ENCODE measurements around the gene MAEL. TPM values are rescaled to one million over a fixed set of nuclear protein-coding genes. Genes with fewer than 3 reads are reported as not detected.
A peak's percentile ranks its signal among the peaks of the same experiment; 100 is the strongest.

MAEL gene
- total and polyA plus RNA-seq, 4 experiments from 2014 or later = not detected

- ChIA-PET POLR2A (ENCODE audit: partially characterized antibody) (interaction anchor here (1.7 kb wide), 1 partner anchor 156 kb away, joined by 5 read pairs; the partner anchor contains the start of gene POU2F1), CTCF (ENCODE audit: partially characterized antibody) (interaction anchor here (1.1 to 18.6 kb wide), 7 partner anchors 11 to 470 kb away, joined by 3 to 842 read pairs (median 11); partner anchors contain the start of gene POU2F1)
- Histone ChIP-seq H3K4me3 (ENCODE audit: low read length in 2 of 2) (no peak overlapping the region), H3K9me3 (ENCODE audit: control insufficient read depth in 1 of 2, low read length in 2 of 2) (no peaks in the 10 kb centered on the region), H3K4me1 (ENCODE audit: insufficient read depth, low read length) (no peaks in the 10 kb centered on the region), H3K27me3 (ENCODE audit: insufficient read depth, low read length) (no peaks in the 10 kb centered on the region), H3K27ac (ENCODE audit: low read depth, low read length) (no peak overlapping the region), H3K36me3 (ENCODE audit: insufficient read depth, low read length) (no peaks in the 10 kb centered on the region)
- Mint-ChIP-seq H3K36me3 (no peaks in the 10 kb centered on the region), H3K4me1 (peaks cover under 1 to 3% (median 2%) of the 10 kb centered on the region in 4 donors), H3K27ac (no peak overlapping the region), H3K4me3 (no peak overlapping the region), H3K9me3 (no peaks in the 10 kb centered on the region), H3K27me3 (no peaks in the 10 kb centered on the region)
- DNase-seq = no peak
- intact Hi-C loops (cut with micrococcal nuclease) = loop anchor here (5.0 to 10.0 kb wide), 3 partner anchors 278 to 1140 kb away; no protein-coding TSS in a partner anchor
These were observed 75.5 kb downstream of the MAEL start for GRCh38 chr1:167064621-167065020.

- no peak overlapping the region for H3K27ac Mint-ChIP-seq
- ChIA-PET CTCF (ENCODE audit: partially characterized antibody) (interaction anchor here (0.7 to 18.6 kb wide), 9 partner anchors 8 to 468 kb away, joined by 3 to 842 read pairs (median 11); partner anchors contain the start of genes GPA33 and POU2F1), POLR2A (ENCODE audit: partially characterized antibody) (no interaction called here)
- intact Hi-C loops (cut with micrococcal nuclease) = loop anchor here (5.0 to 10.0 kb wide), 3 partner anchors 277 to 1141 kb away; no protein-coding TSS in a partner anchor
- H3K36me3 ChIP-seq (ENCODE audit: insufficient read depth, low read length) = no peaks in the 10 kb centered on the region
- H3K9me3 Mint-ChIP-seq = no peaks in the 10 kb centered on the region
- H3K27ac ChIP-seq (ENCODE audit: low read depth, low read length) = no peak overlapping the region
- no peak overlapping the region for H3K4me3 ChIP-seq (ENCODE audit: low read length in 2 of 2)
- H3K27me3 ChIP-seq (ENCODE audit: insufficient read depth, low read length) = no peaks in the 10 kb centered on the region
- H3K4me1 ChIP-seq (ENCODE audit: insufficient read depth, low read length) = no peaks in the 10 kb centered on the region
- DNase-seq = no peak
- no peaks in the 10 kb centered on the region for H3K9me3 ChIP-seq (ENCODE audit: control insufficient read depth in 1 of 2, low read length in 2 of 2)
- H3K36me3 Mint-ChIP-seq = no peaks in the 10 kb centered on the region
- H3K4me3 Mint-ChIP-seq = no peak overlapping the region
- H3K27me3 Mint-ChIP-seq = no peaks in the 10 kb centered on the region
- peaks cover 0 to 3% (median 2%) of the 10 kb centered on the region in 4 donors for H3K4me1 Mint-ChIP-seq
These were observed 76.4 kb downstream of the MAEL start for GRCh38 chr1:167065471-167065870.

GRCh38 chr1:167066333-167067122, 77.4 kb downstream of the MAEL start:
- Histone ChIP-seq H3K4me1 (ENCODE audit: insufficient read depth, low read length) (no peaks in the 10 kb centered on the region), H3K36me3 (ENCODE audit: insufficient read depth, low read length) (no peaks in the 10 kb centered on the region), H3K4me3 (ENCODE audit: low read length in 2 of 2) (no peak overlapping the region), H3K27ac (ENCODE audit: low read depth, low read length) (no peak overlapping the region), H3K9me3 (ENCODE audit: control insufficient read depth in 1 of 2, low read length in 2 of 2) (no peaks in the 10 kb centered on the region), H3K27me3 (ENCODE audit: insufficient read depth, low read length) (no peaks in the 10 kb centered on the region)
- H3K27me3 Mint-ChIP-seq = no peaks in the 10 kb centered on the region
- CTCF ChIA-PET (ENCODE audit: partially characterized antibody) = interaction anchor here (0.5 to 18.6 kb wide), 29 partner anchors 8 to 537 kb away, joined by 3 to 842 read pairs (median 4); partner anchors contain the start of genes CD247, GPA33 and POU2F1
- peak; percentile 66 to 79 (median 72) for DNase-seq
- POLR2A ChIA-PET (ENCODE audit: partially characterized antibody) = no interaction called here
- H3K27ac Mint-ChIP-seq = peak overlapping the region in 1 of 7 donors; percentile 85
- peak overlapping the region in 2 of 8 donors; percentile 51 to 58 for H3K4me3 Mint-ChIP-seq
- intact Hi-C loops (cut with micrococcal nuclease) = loop anchor here (1.0 to 10.0 kb wide), 10 partner anchors 24 to 1142 kb away; partner anchors contain the start of genes GPA33 and POU2F1
- H3K9me3 Mint-ChIP-seq = no peaks in the 10 kb centered on the region
- H3K36me3 Mint-ChIP-seq = no peaks in the 10 kb centered on the region
- H3K4me1 Mint-ChIP-seq = peaks cover 0 to 2% (median under 1%) of the 10 kb centered on the region in 4 donors

GRCh38 chr1:167067904-167068303, 78.8 kb downstream of the MAEL start:
- H3K4me1 ChIP-seq (ENCODE audit: insufficient read depth, low read length) = no peaks in the 10 kb centered on the region
- no peak for DNase-seq
- Mint-ChIP-seq H3K9me3 (no peaks in the 10 kb centered on the region), H3K4me3 (no peak overlapping the region), H3K27me3 (no peaks in the 10 kb centered on the region), H3K36me3 (no peaks in the 10 kb centered on the region), H3K27ac (no peak overlapping the region), H3K4me1 (peaks cover 0 to 2% (median under 1%) of the 10 kb centered on the region in 4 donors)
- POLR2A ChIA-PET (ENCODE audit: partially characterized antibody) = no interaction called here
- CTCF ChIA-PET (ENCODE audit: partially characterized antibody) = interaction anchor here (1.6 kb wide), 1 partner anchor 56 kb away, joined by 6 read pairs; no protein-coding TSS in a partner anchor
- H3K27ac ChIP-seq (ENCODE audit: low read depth, low read length) = no peak overlapping the region
- H3K4me3 ChIP-seq (ENCODE audit: low read length in 2 of 2) = no peak overlapping the region
- intact Hi-C loops (cut with micrococcal nuclease) = loop anchor here (2.0 to 10.0 kb wide), 4 partner anchors 23 to 1143 kb away; partner anchors contain the start of gene GPA33
- H3K36me3 ChIP-seq (ENCODE audit: insufficient read depth, low read length) = no peaks in the 10 kb centered on the region
- no peaks in the 10 kb centered on the region for H3K9me3 ChIP-seq (ENCODE audit: control insufficient read depth in 1 of 2, low read length in 2 of 2)
- H3K27me3 ChIP-seq (ENCODE audit: insufficient read depth, low read length) = no peaks in the 10 kb centered on the region

- intact Hi-C loops (cut with micrococcal nuclease) = loop anchor here (5.0 to 10.0 kb wide), 3 partner anchors 274 to 1144 kb away; no protein-coding TSS in a partner anchor
- Histone ChIP-seq H3K27ac (ENCODE audit: low read depth, low read length) (no peak overlapping the region), H3K9me3 (ENCODE audit: control insufficient read depth in 1 of 2, low read length in 2 of 2) (no peaks in the 10 kb centered on the region), H3K27me3 (ENCODE audit: insufficient read depth, low read length) (no peaks in the 10 kb centered on the region), H3K36me3 (ENCODE audit: insufficient read depth, low read length) (no peaks in the 10 kb centered on the region), H3K4me1 (ENCODE audit: insufficient read depth, low read length) (no peaks in the 10 kb centered on the region), H3K4me3 (ENCODE audit: low read length in 2 of 2) (no peak overlapping the region)
- Mint-ChIP-seq H3K27me3 (no peaks in the 10 kb centered on the region), H3K9me3 (no peaks in the 10 kb centered on the region), H3K4me1 (peaks cover 0 to 2% (median under 1%) of the 10 kb centered on the region in 4 donors), H3K36me3 (no peaks in the 10 kb centered on the region), H3K4me3 (no peak overlapping the region), H3K27ac (peak overlapping the region in 1 of 7 donors; percentile 13)
- CTCF ChIA-PET (ENCODE audit: partially characterized antibody) = interaction anchor here (1.0 to 1.6 kb wide), 6 partner anchors 10 to 461 kb away, joined by 3 to 9 read pairs (median 4); no protein-coding TSS in a partner anchor
- DNase-seq = no peak
- POLR2A ChIA-PET (ENCODE audit: partially characterized antibody) = no interaction called here
These were observed 79.7 kb downstream of the MAEL start for GRCh38 chr1:167068761-167069160.

- peaks cover 6% of the 10 kb centered on the region for H3K4me1 ChIP-seq (ENCODE audit: insufficient read depth, low read length)
- H3K9me3 Mint-ChIP-seq = no peaks in the 10 kb centered on the region
- no peaks in the 10 kb centered on the region for H3K36me3 ChIP-seq (ENCODE audit: insufficient read depth, low read length)
- no peak overlapping the region for H3K4me3 ChIP-seq (ENCODE audit: low read length in 2 of 2)
- no peaks in the 10 kb centered on the region for H3K27me3 ChIP-seq (ENCODE audit: insufficient read depth, low read length)
- H3K27ac ChIP-seq (ENCODE audit: low read depth, low read length) = no peak overlapping the region
- DNase-seq = no peak
- peaks cover 13 to 16% (median 14%) of the 10 kb centered on the region in 4 donors for H3K4me1 Mint-ChIP-seq
- CTCF ChIA-PET (ENCODE audit: partially characterized antibody) = interaction anchor here (1.0 kb wide), 2 partner anchors 12 to 53 kb away, joined by 3 read pairs; no protein-coding TSS in a partner anchor
- no peak overlapping the region for H3K4me3 Mint-ChIP-seq
- H3K27ac Mint-ChIP-seq = peak overlapping the region in 1 of 7 donors; percentile 28
- intact Hi-C loops (cut with micrococcal nuclease) = no loop called here
- peaks cover 0 to 6% of the 10 kb centered on the region in 2 donors for H3K36me3 Mint-ChIP-seq
- H3K9me3 ChIP-seq (ENCODE audit: control insufficient read depth in 1 of 2, low read length in 2 of 2) = no peaks in the 10 kb centered on the region
- POLR2A ChIA-PET (ENCODE audit: partially characterized antibody) = no interaction called here
- H3K27me3 Mint-ChIP-seq = peaks cover 0 to 4% of the 10 kb centered on the region in 2 donors
These were observed 82.2 kb downstream of the MAEL start for GRCh38 chr1:167071286-167071685.

Data from CD4-positive, alpha-beta memory T cell (primary cell).